Fibroblast of lung (primary cell): ENCODE data around the gene RHEB.

Source experiments
- CTCF ChIP-seq, 2 donors: IDR thresholded peaks in 1 of 2; conservative IDR thresholded peaks in 1 of 2; 1 replicate in 1 of 2; 2 replicates in 1 of 2; pipeline ENCODE4 v1.5.1; 2011 to 2012; ENCODE audit warnings: low read length in 2 of 2, control low read depth in 1 of 2, inconsistent platforms in 1 of 2, low read depth in 1 of 2, mild to moderate bottlenecking in 1 of 2
- EZH2 ChIP-seq: IDR thresholded peaks from 2 replicates; pipeline ENCODE4 v1.5.1; 2012; ENCODE audit warnings: low read length, control low read depth, mild to moderate bottlenecking; ENCODE audit errors: missing control alignments

DNA sequence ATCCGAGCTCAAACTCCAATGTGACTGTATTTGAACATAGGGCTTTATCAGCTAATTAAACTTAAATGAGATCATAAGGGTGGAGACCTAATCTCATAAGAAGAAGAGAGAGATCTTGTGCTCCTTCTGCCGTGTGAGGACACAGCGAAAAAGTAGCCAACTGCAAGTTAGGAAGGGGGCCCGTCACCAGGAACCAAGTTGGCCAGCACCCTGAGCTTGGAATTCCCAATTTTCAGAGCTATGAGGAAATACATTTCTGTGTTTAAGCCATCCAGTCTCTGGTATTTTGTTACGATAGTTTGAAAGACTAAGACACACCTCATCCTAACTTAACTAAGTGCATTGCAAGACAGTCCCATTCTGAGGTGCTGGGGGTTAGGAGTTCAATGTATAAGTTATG, 95.8 kb downstream of the RHEB start:
- no peak for TF ChIP-seq CTCF (conservative IDR thresholded peaks at IDR 0.05 in 1 of 2, IDR thresholded peaks at IDR 0.05 in 1 of 2; ENCODE audit: low read depth in 1 of 2, low read length in 2 of 2)
- no peak for TF ChIP-seq EZH2
